IPS-15b (cell line): ENCODE measurements around the gene DHX29.

Source experiments
- H3K27me3 ChIP-seq: one replicate; pipeline ENCODE4 v1.6.1; 2013; ENCODE audit warnings: low read length; ENCODE audit not compliant: control insufficient read depth, insufficient read depth
- H3K36me3 ChIP-seq: one replicate; pipeline ENCODE4 v1.6.1; 2013; ENCODE audit warnings: low read length; ENCODE audit not compliant: control insufficient read depth, insufficient read depth
- H3K4me1 ChIP-seq: one replicate; pipeline ENCODE4 v1.6.1; 2013; ENCODE audit warnings: mild to moderate bottlenecking, low read length; ENCODE audit not compliant: control insufficient read depth, insufficient read depth
- H3K4me3 ChIP-seq: one replicate; pipeline ENCODE4 v1.5.1; 2013; ENCODE audit warnings: low read depth, low read length
- H3K9ac ChIP-seq: one replicate; pipeline ENCODE4 v1.6.1; 2013; ENCODE audit warnings: low read depth, mild to moderate bottlenecking, low read length
- H3K9me3 ChIP-seq: one replicate; pipeline ENCODE4 v1.6.1; 2013; ENCODE audit warnings: mild to moderate bottlenecking, low read length; ENCODE audit not compliant: control insufficient read depth, insufficient read depth

DHX29 gene

GRCh38 chr5:55308254-55308836 is 851 bp upstream of the DHX29 start:
- peaks cover 6% of the 10 kb centered on the region for H3K4me1 ChIP-seq
- peak overlapping the region; percentile 90 for H3K9ac ChIP-seq
- no peaks in the 10 kb centered on the region for H3K9me3 ChIP-seq
- no peaks in the 10 kb centered on the region for H3K27me3 ChIP-seq
- H3K36me3 ChIP-seq: no peaks in the 10 kb centered on the region
- peak overlapping the region; percentile 93 for H3K4me3 ChIP-seq

- Histone ChIP-seq H3K4me1 (peaks cover 6% of the 10 kb centered on the region), H3K27me3 (no peaks in the 10 kb centered on the region), H3K36me3 (no peaks in the 10 kb centered on the region), H3K4me3 (peak overlapping the region; percentile 93), H3K9me3 (no peaks in the 10 kb centered on the region), H3K9ac (peak overlapping the region; percentile 90)
Observed at GRCh38 chr5:55306641-55307382, 682 bp downstream of the DHX29 start.

- Histone ChIP-seq H3K9ac (no peak overlapping the region), H3K27me3 (no peaks in the 10 kb centered on the region), H3K4me1 (peaks cover 6% of the 10 kb centered on the region), H3K4me3 (no peak overlapping the region), H3K36me3 (no peaks in the 10 kb centered on the region), H3K9me3 (no peaks in the 10 kb centered on the region)
Observed at GRCh38 chr5:55305345-55305744, 2.1 kb downstream of the DHX29 start.

- Histone ChIP-seq H3K4me3 (no peak overlapping the region), H3K4me1 (peaks cover 6% of the 10 kb centered on the region), H3K9me3 (no peaks in the 10 kb centered on the region), H3K27me3 (no peaks in the 10 kb centered on the region), H3K9ac (no peak overlapping the region), H3K36me3 (no peaks in the 10 kb centered on the region)
Observed at GRCh38 chr5:55304584-55304983, 2.9 kb downstream of the DHX29 start.

- H3K9ac ChIP-seq: no peak overlapping the region
- H3K27me3 ChIP-seq: no peaks in the 10 kb centered on the region
- H3K36me3 ChIP-seq: no peaks in the 10 kb centered on the region
- no peak overlapping the region for H3K4me3 ChIP-seq
- no peaks in the 10 kb centered on the region for H3K9me3 ChIP-seq
- peaks cover 6% of the 10 kb centered on the region for H3K4me1 ChIP-seq
Observed at GRCh38 chr5:55303238-55303690, 4.2 kb downstream of the DHX29 start.

GRCh38 chr5:55300890-55301289 is 6.6 kb downstream of the DHX29 start:
- no peaks in the 10 kb centered on the region for H3K9me3 ChIP-seq
- H3K4me3 ChIP-seq: no peak overlapping the region
- no peaks in the 10 kb centered on the region for H3K36me3 ChIP-seq
- H3K27me3 ChIP-seq: no peaks in the 10 kb centered on the region
- H3K4me1 ChIP-seq: no peaks in the 10 kb centered on the region
- H3K9ac ChIP-seq: no peak overlapping the region

- Histone ChIP-seq H3K4me3 (no peak overlapping the region), H3K27me3 (no peaks in the 10 kb centered on the region), H3K36me3 (peaks cover 16% of the 10 kb centered on the region), H3K9me3 (no peaks in the 10 kb centered on the region), H3K9ac (no peak overlapping the region), H3K4me1 (no peaks in the 10 kb centered on the region)
Observed at GRCh38 chr5:55294935-55295334, 12.6 kb downstream of the DHX29 start.

GRCh38 chr5:55290991-55291390 is 16.5 kb downstream of the DHX29 start:
- Histone ChIP-seq H3K36me3 (peaks cover 20% of the 10 kb centered on the region), H3K9me3 (no peaks in the 10 kb centered on the region), H3K4me3 (no peak overlapping the region), H3K27me3 (no peaks in the 10 kb centered on the region), H3K9ac (no peak overlapping the region), H3K4me1 (no peaks in the 10 kb centered on the region)

- Histone ChIP-seq H3K4me1 (no peaks in the 10 kb centered on the region), H3K4me3 (no peak overlapping the region), H3K36me3 (peaks cover 17% of the 10 kb centered on the region), H3K27me3 (no peaks in the 10 kb centered on the region), H3K9me3 (no peaks in the 10 kb centered on the region), H3K9ac (no peak overlapping the region)
Observed at GRCh38 chr5:55289808-55290207, 17.7 kb downstream of the DHX29 start.

- no peaks in the 10 kb centered on the region for H3K27me3 ChIP-seq
- H3K9me3 ChIP-seq: no peaks in the 10 kb centered on the region
- peaks cover 4% of the 10 kb centered on the region for H3K36me3 ChIP-seq
- no peaks in the 10 kb centered on the region for H3K4me1 ChIP-seq
- H3K9ac ChIP-seq: no peak overlapping the region
- H3K4me3 ChIP-seq: no peak overlapping the region
Observed at GRCh38 chr5:55286411-55286933, 21.0 kb downstream of the DHX29 start.

GRCh38 chr5:55278778-55279177 is 28.7 kb downstream of the DHX29 start:
- H3K9ac ChIP-seq: no peak overlapping the region
- no peak overlapping the region for H3K4me3 ChIP-seq
- no peaks in the 10 kb centered on the region for H3K4me1 ChIP-seq
- H3K36me3 ChIP-seq: peaks cover 4% of the 10 kb centered on the region
- no peaks in the 10 kb centered on the region for H3K9me3 ChIP-seq
- no peaks in the 10 kb centered on the region for H3K27me3 ChIP-seq

- Histone ChIP-seq H3K27me3 (no peaks in the 10 kb centered on the region), H3K4me1 (no peaks in the 10 kb centered on the region), H3K9me3 (no peaks in the 10 kb centered on the region), H3K9ac (no peak overlapping the region), H3K4me3 (no peak overlapping the region), H3K36me3 (peaks cover 4% of the 10 kb centered on the region)
Observed at GRCh38 chr5:55276771-55277170, 30.7 kb downstream of the DHX29 start.
